A673 (cell line): ENCODE results near the gene CEP63. TPM values are rescaled to one million over a fixed set of nuclear protein-coding genes. Genes with fewer than 3 reads are reported as not detected.

Experiments used
- BruUV-seq: library from RNA; stranded (reverse); fragments of 400-500 nt; replicated peaks from 2 replicates; lab custom pipeline; 2021; lab: Mats Ljungman, UMichigan
- CTCF ChIA-PET: fragments of 300-600 bp; sonication (Branson Sonifier 250); formaldehyde crosslinking; loops from one replicate; lab custom pipeline; 2022; ENCODE audit warnings: antibody characterized with exemption; lab: Charles Lee
- POLR2A ChIA-PET: fragments of 300-600 bp; sonication (Branson Sonifier 250); formaldehyde crosslinking; loops from one replicate; lab custom pipeline; 2022; ENCODE audit warnings: antibody characterized with exemption; ENCODE audit not compliant: low non-redundant PET; lab: Charles Lee
- DNase-seq: peaks from one replicate; pipeline ENCODE4 v3.0.0-alpha.2; 2015; ENCODE audit warnings: low spot score
- H3K27ac ChIP-seq: fragments of 200-600 bp; sonication (generic); 2 replicates; pipeline ENCODE4 v1.5.1; 2016; ENCODE audit warnings: mixed run types, low read depth, mild to moderate bottlenecking, mixed read lengths, antibody characterized with exemption, low read length; ENCODE audit not compliant: poor library complexity, severe bottlenecking
- H3K27me3 ChIP-seq: fragments of 200-600 bp; sonication (generic); replicated peaks from 2 replicates; pipeline ENCODE4 v1.6.1; 2017; ENCODE audit warnings: mixed run types, low read depth, mild to moderate bottlenecking, mixed read lengths, antibody characterized with exemption, low read length; ENCODE audit not compliant: insufficient read depth, poor library complexity
- H3K36me3 ChIP-seq: fragments of 200-600 bp; sonication (generic); 2 replicates; pipeline ENCODE4 v1.6.1; 2016; ENCODE audit warnings: mixed run types, mild to moderate bottlenecking, mixed read lengths, antibody characterized with exemption, low read length; ENCODE audit not compliant: insufficient read depth, poor library complexity, severe bottlenecking
- H3K4me1 ChIP-seq: fragments of 200-600 bp; sonication (generic); 2 replicates; pipeline ENCODE4 v1.6.1; 2017; ENCODE audit warnings: mixed run types, mild to moderate bottlenecking, mixed read lengths, antibody characterized with exemption, low read length; ENCODE audit not compliant: insufficient read depth, poor library complexity, severe bottlenecking
- H3K4me3 ChIP-seq: fragments of 200-600 bp; sonication (generic); 2 replicates; pipeline ENCODE4 v1.5.1; 2016; ENCODE audit warnings: low read depth, mixed run types, mild to moderate bottlenecking, mixed read lengths, low read length; ENCODE audit not compliant: poor library complexity, severe bottlenecking
- H3K9me3 ChIP-seq: fragments of 200-600 bp; sonication (generic); 2 replicates; pipeline ENCODE4 v1.6.1; 2016; ENCODE audit warnings: mixed run types, low read depth, mild to moderate bottlenecking, mixed read lengths, antibody characterized with exemption, low read length; ENCODE audit not compliant: poor library complexity, severe bottlenecking
- EZH2 ChIP-seq: fragments of 200-600 bp; sonication (generic); IDR thresholded peaks from 2 replicates; pipeline ENCODE4 v1.6.1; 2017; ENCODE audit warnings: borderline replicate concordance, low read depth, mild to moderate bottlenecking, mixed read lengths, antibody characterized with exemption, low read length; ENCODE audit not compliant: poor library complexity, severe bottlenecking
- intact Hi-C: fragments of 100-400 bp; cut with micrococcal nuclease; formaldehyde crosslinking; loops from one replicate; pipeline ENCODE4 v1.10.0; 2022; ENCODE audit not compliant: unreplicated experiment
- total RNA-seq: library from RNA; stranded (reverse); gene quantifications from 2 replicates; pipeline ENCODE4 v1.2.3, GENCODE V29; 2021
- TF ChIP-seq, protein P1 (sequence below): fragments of 300-800, 200-600 bp; sonication (generic); conservative IDR thresholded peaks from 2 replicates; pipeline ENCODE4 v1.5.1; 2017; ENCODE audit warnings: low read depth, mild to moderate bottlenecking, antibody characterized with exemption, low read length, moderate library complexity, mixed read lengths

The CEP63 gene
- total RNA-seq, 1 experiment from 2014 or later: 29.2 TPM

DNA sequence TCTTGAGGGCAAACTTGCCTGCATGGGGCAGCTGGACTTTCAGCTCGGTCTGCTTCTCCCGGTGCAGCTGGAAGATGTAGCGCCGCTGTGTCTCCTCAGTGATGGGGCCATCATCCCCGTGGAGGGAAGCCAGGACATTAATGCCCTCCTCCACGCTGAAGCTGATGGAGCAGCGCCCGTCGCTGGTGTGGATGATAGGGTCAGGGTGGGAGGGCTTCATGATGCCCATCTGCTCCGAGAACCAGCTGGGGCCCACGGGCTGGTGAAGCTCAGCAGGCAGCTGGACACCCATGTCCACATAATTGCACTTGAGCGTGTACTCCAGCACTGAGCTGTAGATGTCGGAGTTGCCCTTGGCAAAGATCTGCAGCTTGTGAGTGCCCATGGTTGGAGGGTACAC is 118.1 kb downstream of the CEP63 start:
- POLR2A ChIA-PET: no interaction called here
- no peak for DNase-seq
- peaks cover 20% of the 10 kb centered on the region for H3K4me1 ChIP-seq
- BruUV-seq: no TSS peak
- no peak overlapping the region for H3K4me3 ChIP-seq
- H3K9me3 ChIP-seq: no peaks in the 10 kb centered on the region
- no peaks in the 10 kb centered on the region for H3K36me3 ChIP-seq
- H3K27ac ChIP-seq: no peak overlapping the region
- H3K27me3 ChIP-seq: peaks cover 7% of the 10 kb centered on the region
- intact Hi-C loops: loop anchor here (5.0 kb wide), 1 partner anchor 898 kb away; no protein-coding TSS in a partner anchor
- TF ChIP-seq, protein P1, sequence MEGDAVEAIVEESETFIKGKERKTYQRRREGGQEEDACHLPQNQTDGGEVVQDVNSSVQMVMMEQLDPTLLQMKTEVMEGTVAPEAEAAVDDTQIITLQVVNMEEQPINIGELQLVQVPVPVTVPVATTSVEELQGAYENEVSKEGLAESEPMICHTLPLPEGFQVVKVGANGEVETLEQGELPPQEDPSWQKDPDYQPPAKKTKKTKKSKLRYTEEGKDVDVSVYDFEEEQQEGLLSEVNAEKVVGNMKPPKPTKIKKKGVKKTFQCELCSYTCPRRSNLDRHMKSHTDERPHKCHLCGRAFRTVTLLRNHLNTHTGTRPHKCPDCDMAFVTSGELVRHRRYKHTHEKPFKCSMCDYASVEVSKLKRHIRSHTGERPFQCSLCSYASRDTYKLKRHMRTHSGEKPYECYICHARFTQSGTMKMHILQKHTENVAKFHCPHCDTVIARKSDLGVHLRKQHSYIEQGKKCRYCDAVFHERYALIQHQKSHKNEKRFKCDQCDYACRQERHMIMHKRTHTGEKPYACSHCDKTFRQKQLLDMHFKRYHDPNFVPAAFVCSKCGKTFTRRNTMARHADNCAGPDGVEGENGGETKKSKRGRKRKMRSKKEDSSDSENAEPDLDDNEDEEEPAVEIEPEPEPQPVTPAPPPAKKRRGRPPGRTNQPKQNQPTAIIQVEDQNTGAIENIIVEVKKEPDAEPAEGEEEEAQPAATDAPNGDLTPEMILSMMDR: no peak
- no peak for TF ChIP-seq EZH2
- CTCF ChIA-PET: no interaction called here

DNA sequence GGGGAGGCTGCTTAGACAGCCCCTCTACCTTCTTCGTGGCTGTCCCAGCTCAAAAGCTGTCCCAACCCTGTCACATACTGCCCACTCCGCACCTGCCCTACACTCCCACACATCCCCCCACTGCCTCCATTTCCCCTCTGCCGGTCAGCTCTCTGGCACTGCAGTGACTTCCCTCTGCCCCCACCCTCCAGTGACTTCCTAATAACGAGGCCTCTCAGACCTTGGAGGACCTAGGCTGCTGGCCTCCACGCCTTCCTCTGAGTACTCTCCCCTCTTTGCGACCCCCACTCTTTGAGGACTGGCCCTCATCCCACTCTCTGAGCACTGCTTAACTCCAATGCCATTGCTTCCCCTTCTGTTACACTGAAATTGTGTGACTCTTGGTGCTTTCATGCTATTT is 119.7 kb downstream of the CEP63 start:
- no peaks in the 10 kb centered on the region for H3K36me3 ChIP-seq
- DNase-seq: no peak
- no peaks in the 10 kb centered on the region for H3K9me3 ChIP-seq
- H3K4me1 ChIP-seq: peaks cover 7% of the 10 kb centered on the region
- intact Hi-C loops: no loop called here
- CTCF ChIA-PET: no interaction called here
- no peak overlapping the region for H3K27ac ChIP-seq
- no TSS peak for BruUV-seq
- peaks cover 4% of the 10 kb centered on the region for H3K27me3 ChIP-seq
- POLR2A ChIA-PET: no interaction called here
- TF ChIP-seq EZH2: no peak
- TF ChIP-seq, protein P1: no peak
- H3K4me3 ChIP-seq: no peak overlapping the region

DNA sequence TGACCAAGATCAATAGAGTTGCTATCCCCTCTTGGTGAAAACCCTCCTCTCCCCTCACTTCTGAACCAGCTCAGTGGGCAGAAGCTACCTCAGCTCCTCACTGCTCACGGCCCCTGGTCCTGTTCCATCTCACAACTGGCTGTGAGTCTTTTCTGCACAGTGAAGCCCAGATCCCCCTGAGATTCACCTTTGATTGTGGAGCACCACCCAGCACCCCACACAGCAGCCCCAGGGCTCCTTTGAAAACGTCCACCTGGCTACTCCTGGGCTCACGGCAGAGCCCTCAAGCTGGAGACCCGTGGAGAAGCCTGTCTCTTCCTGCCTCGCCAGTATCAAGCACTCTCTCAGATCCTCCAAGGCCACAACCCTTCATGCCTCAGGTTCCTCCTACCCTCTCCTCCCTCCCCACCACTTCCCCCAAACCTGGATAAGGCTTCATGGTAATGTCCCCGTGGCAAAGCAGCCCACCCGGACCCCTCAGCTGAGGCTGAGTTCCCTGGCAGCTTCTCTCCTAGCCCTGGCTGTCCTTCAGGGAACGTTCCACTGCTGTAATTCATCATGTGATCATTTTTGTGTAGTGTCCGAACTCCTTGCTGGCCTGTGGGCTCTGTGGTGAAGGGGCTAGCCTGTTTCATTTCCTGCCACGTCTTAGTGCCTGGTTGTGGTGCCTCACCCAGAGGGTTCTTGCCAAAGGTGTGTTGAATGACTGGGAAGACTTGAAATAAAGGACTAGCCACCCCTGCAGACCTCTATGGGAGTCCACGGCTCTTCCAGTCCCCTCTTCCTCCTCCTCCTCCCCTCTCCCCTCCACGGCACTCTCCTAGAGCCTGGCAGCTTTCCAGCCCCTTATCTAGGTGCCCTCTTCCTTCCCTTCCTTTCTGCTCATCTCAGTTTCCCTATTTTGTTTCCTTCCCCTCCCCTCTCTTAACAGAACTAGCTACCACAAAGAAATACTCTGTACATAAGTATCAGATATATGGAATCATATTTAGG is 120.5 kb downstream of the CEP63 start:
- Histone ChIP-seq H3K4me1 (peaks cover under 1% of the 10 kb centered on the region), H3K27ac (no peak overlapping the region), H3K36me3 (no peaks in the 10 kb centered on the region), H3K27me3 (peaks cover 4% of the 10 kb centered on the region), H3K4me3 (no peak overlapping the region), H3K9me3 (no peaks in the 10 kb centered on the region)
- POLR2A ChIA-PET: interaction anchor here (0.6 kb wide), 1 partner anchor 926 kb away, joined by 3 read pairs; no protein-coding TSS in a partner anchor
- TF ChIP-seq, protein P1: no peak
- no peak for TF ChIP-seq EZH2
- CTCF ChIA-PET: interaction anchor here (0.5 kb wide), 1 partner anchor 1878 kb away, joined by 5 read pairs; no protein-coding TSS in a partner anchor
- no TSS peak for BruUV-seq
- intact Hi-C loops: no loop called here
- no peak for DNase-seq
